Measurements from ENCODE around the gene TSPAN31. TPM values are rescaled to one million over a fixed set of nuclear protein-coding genes. Genes with fewer than 3 reads are reported as not detected.

TSPAN31 gene
- polyA plus RNA-seq, 10 donors, result 38.1 to 52.2 (median 44.0) TPM

GRCh38 chr12:57750561-57751431 is 6.0 kb downstream of the TSPAN31 start:
- no peak for DNase-seq

DNA sequence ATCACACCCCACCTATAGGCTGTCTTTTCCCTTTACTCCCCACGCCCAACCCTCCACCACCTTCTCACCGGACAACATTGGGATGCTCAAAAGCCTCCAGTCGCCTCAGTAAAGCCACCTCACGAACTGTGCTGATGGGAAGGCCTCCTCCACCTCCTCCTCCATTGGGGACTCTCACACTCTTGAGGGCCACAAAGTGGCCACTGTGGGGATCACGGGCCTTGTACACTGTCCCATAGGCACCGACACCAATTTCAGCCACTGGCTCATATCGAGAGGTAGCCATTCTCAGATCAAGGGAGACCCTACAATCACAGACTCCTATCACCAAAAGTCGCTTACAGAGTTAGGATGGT is 6.6 kb downstream of the TSPAN31 start:
- DNase-seq, result no peak

DNA sequence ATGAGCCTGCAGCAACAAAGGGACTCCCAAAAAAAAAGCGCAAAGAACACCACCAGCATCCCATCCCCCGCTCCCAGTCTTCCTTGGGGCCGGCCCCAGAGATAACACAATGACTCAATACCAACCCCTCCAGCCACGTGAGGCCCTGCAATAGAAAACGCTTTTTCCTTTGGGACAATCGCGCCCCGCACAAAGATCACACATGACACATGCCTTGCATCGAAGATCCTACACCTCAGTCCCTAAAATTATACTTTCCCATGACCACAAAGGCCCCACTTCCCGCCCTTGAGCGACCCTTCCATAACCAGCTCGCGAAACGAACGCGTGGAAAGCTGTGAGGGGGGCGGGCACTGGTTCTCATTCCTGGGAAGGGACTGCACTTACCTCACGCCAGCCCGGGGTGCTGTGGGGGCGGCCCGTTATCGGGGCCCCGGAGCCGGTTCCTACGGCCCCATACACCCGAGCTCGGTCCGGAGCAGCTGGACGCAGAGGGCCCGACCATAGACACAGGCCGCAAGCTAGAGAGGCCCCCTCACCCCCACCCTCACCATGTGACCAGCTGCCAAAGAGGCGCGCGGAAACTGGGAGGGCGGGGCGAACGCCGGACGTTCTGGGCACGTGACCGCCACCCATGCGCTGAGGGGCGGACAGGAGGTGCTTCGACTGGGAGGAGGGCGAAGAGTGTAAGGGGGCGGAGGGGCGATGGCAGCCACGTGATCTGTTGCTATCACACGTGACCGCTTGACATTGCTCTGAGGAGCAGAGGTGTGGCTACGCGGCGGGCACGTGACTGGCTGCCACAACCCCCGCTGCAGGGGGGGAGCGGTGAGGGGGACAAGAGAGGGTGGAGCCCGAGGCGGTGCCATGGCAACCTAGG is 7.2 kb downstream of the TSPAN31 start, which contains the start of gene CDK4:
TSS of gene CDK4 (minus strand) at position 523 of the 880 bp plus-strand sequence. CDS start 593 bp downstream, outside the sequence.
- peak; percentile 99 to 100 (median 99) for DNase-seq

DNA sequence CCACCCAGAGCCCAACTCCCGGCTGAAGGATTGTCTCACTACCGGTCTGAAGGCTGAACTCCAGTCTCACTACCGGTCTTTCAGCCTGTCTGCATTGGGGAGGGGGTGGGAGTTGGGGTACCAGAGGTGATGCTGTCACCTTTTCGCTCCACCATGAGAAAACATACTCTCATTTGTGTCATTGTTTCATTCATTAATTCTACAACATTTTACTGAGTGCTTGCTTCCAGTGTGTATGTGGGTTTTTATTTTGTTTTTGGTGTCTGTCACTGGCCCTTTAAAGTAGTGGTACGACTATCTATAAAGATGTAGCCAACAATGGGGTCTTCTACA is 7.8 kb downstream of the TSPAN31 start:
- DNase-seq, result no peak

DNA sequence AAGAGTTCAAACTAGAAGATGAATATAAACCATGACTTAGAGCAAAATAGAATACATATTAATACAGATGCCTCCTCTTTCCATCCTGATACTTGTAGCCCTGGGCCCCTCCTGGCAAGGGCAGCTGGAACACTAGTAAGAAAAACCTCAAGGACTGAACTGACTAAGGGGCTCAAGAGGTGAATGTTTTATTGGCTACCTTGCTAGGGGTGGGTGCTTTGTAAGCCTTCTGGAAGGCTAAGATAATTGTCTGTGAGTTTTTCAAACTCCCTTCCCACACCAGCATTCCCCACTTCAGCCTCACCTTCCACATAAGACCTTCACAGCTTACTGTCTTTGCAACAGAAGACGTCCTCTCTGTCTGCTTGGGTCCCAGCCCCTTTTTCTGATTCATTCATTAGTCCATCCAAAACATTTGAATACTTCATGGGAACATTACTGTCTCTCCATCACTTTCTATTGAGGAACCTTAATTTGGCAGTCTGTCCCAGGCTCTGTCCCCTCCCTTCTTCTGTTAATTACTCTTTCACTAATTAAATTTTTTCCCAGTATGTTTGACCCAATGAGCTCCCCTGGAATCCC is 9.0 kb downstream of the TSPAN31 start:
- no peak for DNase-seq

- peak in 1 of 3 donors; percentile 50 for DNase-seq
Observed at GRCh38 chr12:57754411-57755193, 9.8 kb downstream of the TSPAN31 start, which contains the start of gene MARCHF9. TSS of gene MARCHF9 (plus strand) at chr12:57755103. CDS start at chr12:57755529, 426 bp downstream.

DNA sequence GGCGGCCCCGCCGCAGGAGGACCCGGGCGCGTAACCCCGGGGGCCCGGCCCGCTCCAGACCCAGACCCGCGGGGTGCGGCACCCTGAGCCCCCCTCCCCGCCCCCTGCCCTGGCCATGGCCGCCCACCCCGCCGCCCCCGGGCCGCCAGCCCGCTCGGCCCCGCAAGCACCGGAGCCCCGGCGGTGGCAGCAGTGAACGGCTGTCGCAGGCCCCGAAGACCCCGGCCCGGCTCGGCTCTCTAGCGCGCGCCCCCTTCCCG is 10.3 kb downstream of the TSPAN31 start:
- DNase-seq, result no peak

DNA sequence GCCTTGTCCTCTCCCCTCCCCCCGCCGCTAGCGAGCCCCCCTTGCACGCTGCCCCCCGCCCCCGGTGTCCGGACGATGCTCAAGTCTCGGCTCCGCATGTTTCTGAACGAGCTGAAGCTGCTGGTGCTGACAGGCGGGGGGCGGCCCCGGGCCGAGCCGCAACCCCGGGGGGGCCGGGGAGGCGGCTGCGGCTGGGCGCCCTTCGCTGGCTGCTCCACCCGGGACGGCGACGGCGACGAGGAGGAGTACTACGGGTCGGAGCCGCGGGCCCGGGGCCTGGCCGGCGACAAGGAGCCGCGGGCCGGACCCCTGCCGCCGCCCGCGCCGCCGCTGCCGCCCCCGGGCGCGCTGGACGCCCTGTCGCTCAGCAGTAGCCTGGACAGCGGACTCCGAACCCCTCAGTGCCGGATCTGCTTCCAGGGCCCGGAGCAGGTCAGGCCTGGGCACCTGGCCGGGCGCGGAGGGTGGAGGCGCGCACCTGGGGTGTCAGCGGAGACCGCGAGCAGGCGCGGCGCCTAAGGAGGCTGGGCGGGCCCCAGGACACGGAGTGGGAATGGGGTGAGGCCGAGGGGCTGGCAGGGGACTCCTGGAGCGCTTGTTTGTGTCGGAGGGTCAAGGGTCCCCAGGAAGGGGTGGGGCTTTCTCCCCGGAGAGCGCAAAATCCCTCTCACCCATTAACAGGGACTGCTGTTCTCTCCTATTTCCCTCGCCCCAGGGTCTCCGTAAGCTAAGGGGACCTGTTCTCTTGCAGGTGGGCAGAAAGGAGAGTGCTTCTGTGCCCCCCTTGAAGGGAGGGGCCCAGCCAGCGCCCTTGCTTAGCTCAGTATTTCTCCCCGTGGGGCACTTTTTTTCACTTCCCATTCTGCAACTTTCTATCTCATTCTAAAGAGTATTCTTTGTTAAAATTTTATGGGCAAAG is 10.9 kb downstream of the TSPAN31 start:
- peak in 1 of 3 donors; percentile 40 for DNase-seq

- DNase-seq, result peak in 1 of 3 donors; percentile 39
Observed at GRCh38 chr12:57756406-57757341, 11.8 kb downstream of the TSPAN31 start.

DNA sequence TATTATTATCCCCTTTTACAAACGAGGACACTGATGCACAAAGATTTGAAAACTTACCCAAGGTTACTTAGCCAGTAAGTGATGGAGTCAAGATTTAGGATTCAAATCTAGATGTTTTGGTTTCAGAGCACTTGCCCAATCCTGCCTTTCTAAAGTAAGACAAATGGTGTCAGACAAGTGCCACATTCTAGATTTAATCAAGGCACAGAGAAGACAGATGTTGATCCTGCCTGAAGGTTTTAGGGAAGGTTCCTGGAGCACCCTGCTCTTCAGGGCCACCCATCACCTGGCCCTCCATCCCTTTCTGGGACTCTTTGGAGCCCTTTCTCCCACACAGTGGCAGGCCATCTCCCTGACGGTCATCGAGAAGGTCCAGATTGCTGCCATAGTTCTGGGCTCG is 12.9 kb downstream of the TSPAN31 start:
- no peak for DNase-seq

GRCh38 chr12:57758552-57759359 is 13.9 kb downstream of the TSPAN31 start:
- no peak for DNase-seq

GRCh38 chr12:57759360-57759980 is 14.6 kb downstream of the TSPAN31 start:
- no peak for DNase-seq

DNA sequence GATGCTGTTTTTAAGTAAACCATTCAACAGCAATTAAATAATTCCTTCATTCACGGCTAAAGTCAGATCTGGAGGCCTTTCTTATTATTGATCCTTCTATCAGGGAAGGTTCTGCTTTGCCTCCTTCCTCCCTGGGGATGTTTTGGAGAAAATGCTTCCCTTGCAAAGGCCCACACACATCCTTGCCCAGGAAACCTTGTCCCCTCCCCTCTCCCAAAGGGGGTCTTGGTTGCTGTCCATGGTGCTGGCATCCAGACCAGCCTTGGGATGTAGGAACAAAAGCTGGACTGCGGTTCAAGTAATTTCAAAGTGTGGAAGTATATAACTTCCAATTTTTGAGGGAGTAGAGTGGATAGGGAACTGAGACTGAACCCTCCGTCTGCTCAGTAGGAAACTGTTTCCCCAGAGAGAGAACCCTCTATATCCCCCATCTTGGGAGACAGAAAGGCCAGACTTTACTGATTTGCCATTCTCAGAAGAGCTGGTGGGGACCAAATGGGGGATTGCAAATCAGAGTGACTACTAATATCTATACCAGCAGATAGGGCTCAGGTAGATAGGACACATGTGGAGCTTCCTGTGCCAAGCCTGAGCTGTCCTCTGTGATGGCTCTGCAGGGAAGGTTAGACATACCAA is 15.6 kb downstream of the TSPAN31 start:
- peak in 1 of 3 donors; percentile 32 for DNase-seq

DNA sequence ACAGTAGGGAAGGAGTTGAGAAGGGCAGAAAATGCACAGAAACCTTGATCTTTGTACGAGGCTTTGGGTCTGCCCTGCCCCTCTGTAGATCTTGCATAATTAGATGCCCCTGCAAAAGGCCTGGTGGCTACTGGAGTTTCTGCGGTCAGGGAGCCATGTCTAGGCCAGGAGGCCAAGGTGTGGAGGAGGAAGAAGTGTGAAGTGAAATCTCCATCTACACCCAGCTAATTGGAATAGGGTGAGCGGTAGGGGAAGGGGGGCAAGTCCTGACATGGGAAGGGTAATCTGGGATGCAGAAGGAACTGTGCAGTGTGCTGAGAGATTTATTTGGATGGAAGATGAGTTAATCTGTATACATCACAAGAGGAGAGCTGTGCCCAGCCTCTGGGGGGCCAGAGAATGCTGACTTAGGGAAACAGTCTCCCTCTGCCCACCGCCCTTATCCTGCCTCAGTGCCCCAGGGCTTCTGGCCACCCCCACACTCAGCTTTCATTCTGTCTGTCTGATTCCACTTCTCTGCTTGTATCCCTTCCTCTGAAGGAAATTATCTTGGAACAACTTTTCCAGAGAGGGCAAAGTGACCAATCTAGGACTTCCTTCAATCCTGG is 16.7 kb downstream of the TSPAN31 start:
- DNase-seq, result no peak

- DNase-seq, result no peak
Observed at GRCh38 chr12:57762463-57762862, 17.6 kb downstream of the TSPAN31 start.

DNA sequence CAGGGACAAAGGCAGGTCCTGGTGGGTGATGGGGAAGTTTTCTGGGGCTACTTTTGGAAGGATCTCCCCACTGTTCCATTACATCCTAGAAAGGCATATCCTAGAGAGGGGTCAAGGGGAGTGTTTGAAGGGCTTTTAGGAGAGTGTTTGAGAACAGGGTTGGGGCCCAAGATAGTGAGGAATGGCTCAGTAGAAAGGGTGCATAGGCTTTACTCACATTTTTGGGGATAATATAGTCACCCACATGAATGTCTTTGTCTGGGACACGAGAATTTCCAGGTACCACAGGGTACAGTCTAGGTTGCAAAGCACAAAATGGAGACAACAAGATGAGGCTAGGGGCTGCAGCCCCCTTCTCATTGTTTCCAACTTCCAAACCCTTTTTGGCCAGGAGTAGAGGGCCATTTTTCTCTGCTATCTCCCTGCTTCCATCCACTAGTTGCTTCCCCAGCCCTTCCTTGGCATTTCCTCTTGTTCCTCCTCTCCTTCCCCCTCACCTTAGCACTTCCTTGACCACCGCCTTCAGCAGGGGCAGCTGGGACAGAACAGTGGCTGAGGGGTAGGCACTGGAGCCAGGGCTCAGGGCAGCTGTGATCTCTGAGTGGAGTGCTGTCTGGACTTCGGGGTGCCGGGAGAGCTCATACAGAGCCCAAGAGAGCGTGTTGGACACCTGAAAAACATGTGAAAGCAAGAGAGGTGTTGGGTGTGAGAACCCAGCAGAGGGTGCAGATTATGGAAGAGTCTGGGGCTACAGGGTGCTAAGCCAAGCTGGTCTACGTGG is 19.2 kb downstream of the TSPAN31 start:
- no peak for DNase-seq
